NAMALWA (cell line): ENCODE data around the gene AKAP13.

Experiments
- DNase-seq: peaks from one replicate; pipeline ENCODE4 v3.0.0-alpha.2; 2015; ENCODE audit warnings: low spot score

Gene AKAP13

DNA sequence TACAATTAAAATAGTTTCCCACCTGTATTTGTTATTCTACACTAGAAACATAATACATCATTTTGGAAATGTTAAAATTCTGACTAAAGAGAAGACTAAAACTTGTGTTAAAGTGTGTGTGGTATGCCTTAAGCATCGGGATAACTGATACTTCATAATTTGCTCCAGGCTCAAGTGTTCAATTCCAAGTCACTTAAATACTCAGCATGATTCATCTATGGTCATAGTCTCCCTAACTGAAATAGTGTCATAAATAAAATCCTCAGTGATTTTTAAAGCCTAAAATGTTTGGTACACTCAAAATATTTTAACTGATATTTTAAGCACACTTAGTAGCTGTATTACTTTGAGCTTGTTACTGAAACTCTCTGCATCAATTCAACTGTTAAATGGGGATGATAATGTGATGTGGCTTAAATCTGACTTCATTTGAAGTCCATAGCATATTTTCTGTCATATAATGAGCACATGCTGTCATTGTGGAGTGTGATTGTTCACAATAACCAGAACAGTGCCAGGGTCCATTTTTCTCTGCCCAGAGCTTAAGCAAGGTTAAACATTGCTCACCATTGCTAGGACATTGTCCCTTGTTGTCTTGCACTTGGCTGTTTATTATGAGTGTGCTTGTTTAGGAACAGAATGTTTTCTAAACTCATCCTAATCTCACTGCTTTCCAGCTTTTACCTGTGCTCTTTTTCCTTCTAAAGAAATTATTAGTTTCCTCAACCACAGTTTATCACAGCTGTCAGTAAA, 292.1 kb downstream of the AKAP13 start:
- DNase-seq: no peak

DNA sequence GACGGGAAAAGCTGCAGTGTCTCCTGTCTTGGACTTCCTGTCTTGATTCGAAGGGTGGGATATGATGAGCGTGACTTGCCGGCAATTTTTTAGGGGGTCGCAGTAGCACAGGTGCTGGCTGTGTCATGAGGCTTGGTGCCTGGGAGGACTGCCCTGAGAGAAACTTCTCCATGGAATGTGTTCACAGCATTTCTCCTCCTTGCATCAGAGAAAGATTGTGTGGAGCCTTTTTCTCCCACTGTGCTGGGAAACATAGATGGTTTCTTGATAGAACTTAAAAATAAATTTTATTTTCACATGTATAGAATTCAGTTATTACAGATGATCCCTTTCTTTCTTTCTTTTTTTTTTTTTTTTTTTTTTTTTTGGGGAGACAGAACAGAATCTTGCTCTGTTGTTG, 292.9 kb downstream of the AKAP13 start:
- DNase-seq: no peak

DNA sequence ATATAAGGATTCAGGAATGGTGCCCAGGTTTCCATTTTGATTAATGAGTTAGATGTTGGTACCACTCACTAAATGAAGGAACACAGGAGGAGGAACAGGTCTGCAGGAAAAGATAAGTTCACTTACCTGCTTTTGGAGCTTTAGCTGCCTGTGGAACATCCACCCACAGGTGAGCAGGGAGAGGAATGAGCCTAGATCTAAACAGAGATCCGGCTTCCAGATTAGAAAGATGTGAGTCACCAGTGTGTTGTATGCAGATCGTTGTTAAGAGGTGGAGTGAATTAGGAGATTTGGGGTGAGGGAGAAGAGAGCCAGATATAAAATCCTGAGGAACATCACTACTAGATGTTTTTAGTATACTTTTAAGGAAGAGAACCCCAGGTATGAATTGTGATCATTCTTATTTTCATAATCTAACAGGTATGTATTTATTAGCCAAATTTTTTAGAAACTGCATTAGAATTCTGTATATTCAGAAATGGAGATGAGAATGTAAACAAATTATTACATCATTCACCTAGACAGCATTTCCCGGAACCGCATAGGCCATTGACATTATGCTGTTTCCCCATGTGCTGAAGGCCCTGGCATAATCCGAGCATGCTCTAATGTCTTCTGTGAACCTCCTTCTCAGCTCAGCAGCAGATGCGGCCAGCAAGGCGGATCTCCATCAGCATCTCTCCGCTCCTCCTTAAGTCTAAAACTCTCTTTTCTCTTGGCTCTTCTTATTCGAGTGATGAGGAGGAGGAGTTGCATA, 296.1 kb downstream of the AKAP13 start:
- DNase-seq: no peak

DNA sequence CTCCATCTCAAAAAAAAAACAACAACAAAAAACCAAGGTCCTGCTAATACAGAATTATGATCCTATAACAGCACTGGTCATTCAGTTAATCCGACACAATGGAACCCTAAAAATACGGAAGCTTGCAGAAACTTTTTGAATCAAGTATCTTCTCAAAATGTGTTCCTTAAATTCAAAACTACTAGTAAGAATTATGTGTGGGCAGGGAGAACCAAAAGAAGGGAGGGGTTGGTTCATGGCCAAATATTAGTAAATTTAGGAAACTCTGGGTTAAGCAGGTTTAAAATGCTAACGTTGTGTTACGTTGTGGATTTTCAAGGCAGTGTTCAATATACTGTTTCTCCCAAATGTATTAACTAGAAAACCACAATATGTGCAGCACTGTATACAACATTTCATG, 298.8 kb downstream of the AKAP13 start:
- no peak for DNase-seq

DNA sequence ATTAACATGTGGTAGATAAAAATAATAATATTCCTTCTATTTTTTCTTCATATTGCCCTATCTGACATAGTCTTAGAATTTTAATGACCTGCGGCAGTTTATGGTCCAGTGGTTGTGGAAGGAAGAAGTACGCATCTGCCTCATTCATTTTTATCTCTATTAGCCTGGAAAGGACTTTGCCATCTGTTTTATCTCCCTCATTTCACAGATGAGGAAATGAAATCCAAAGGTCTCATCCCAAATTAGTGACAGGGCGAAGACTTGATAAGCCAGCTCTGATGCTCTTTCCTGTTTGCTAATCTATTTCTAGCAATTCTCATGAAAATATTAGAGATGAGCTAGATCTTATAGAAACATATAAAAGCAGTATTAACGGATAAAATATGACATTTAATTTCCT, 301.0 kb downstream of the AKAP13 start:
- no peak for DNase-seq

DNA sequence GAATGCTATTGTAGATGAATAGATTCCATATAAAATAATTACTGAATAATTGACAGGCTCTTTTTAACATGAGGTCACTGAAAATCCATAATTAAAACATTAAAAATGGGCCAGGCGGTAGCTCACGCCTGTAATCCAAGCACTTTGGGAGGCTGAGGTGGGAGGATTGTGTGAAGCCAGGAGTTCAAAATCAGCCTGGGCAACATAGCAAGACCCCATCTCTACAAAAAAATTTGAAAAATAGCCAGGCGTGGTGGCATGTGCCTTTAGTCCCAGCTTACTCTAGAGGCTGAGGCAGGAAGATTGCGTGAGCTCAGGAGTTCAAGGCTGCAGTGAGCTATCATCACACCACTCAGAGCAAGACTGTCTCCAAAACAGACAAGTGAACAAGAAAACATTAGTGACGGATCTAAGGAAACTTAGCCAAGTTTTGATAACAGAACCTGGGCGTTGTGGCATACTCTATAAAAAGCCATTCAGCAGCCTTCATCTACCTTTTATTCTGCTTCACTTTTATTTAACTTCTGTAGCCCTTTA, 303.8 kb downstream of the AKAP13 start:
- DNase-seq: no peak

DNA sequence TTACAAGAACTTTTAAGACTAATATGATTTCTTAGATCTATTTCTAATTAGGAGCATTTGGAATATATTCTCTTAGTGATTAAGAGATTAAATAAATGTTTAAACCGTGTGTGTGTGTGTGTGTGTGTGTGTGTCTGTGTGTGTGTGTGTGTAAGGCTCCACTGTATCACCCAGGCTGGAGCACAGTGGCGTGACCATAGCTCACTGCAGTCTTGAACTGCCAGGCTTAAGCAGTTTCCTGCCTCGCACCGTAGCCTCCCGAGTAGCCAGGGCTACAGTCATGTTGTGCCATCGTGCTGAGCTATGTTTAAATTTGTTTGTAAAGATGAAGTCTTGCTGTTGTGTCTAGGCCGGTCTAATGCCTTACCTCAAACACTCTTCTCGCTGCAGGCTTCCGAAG, 305.0 kb downstream of the AKAP13 start:
- no peak for DNase-seq

DNA sequence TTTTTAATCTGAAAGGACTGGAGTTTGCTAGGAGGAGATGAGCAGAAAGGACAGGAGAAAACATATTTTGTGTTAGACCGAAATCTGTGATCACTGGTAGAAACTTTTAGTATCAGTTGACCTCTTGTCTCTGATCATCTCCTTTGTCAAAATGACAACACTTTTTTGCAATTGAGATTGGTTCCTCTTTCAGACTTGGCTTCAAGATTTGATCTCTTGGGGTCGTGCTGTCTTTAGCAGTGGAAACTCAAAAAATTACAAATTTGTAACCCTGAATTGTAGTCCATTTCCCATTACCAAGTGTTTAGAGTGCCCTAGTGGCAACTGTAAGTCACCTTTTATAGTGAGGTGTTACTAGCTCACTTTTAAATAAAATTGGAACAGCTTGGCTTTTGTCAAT, 306.9 kb downstream of the AKAP13 start:
- peak; percentile 35 for DNase-seq

DNA sequence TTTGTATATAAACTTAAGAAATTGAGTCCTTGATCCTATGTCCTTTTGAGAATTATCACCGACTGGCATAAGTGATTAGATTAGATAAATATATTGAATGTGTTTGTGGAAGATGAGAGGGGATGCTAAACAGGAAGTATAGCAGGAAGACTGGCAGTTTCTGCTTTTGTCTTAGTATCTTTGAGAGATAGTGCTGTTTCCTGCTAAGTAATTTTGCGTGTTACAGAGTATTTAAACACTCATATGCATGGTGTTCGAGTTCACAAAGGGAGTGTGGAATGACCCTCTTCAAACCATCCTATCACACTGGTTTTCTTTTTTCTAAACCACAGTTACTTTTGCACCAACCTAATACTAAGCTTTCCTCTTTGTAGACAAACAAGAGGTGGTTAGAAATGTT, 308.3 kb downstream of the AKAP13 start:
- peak; percentile 45 for DNase-seq

DNA sequence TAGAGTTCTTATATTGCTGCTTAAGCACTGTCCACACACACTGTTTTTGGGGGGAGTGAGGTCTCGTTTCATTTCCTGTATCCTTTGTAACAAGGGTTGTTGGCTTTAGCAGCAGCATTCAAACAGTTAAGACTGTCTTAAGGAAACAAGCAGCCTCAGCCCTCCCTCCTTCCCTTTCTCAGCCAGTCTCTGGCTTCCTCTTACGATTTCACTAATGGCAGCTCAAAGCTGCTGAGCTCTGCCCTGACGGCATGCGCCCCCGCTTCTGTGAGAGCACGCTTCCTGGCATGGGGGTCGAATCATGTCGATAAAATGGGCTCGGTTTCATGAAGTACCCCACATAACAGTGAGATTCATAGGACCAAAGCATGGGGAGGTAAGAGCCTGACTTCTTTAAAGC, 309.3 kb downstream of the AKAP13 start:
- DNase-seq: peak; percentile 89

DNA sequence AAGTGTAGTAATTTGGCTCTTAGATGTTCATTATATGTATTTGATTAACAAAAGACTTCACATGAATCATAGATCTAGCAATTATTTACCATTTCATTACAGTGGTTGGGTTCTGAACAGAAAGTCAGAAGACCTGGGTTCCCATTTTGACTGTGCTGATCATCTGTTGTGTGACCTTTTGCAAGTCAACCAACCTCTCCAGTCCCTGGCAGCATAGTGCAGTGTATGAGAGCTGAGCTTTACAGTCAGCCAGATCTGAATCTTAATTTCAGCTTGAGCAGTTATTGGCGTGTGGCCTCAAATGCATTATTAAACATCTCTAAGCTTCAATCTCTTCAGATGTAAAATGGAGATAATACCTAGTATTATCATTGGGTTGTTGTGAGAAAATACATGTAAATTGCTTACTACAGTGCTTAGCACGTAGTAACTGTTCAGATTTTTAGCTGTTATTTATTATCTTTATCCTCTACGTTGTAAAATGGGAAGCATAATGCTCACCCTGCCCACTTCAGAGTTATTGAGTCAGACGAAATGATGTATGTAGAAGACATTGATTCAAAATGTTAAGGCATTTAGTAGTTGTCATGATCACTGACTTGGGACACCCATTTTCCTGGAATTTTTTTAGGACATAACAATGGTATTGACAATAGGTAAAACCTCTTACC, 310.3 kb downstream of the AKAP13 start:
- peak; percentile 64 for DNase-seq

DNA sequence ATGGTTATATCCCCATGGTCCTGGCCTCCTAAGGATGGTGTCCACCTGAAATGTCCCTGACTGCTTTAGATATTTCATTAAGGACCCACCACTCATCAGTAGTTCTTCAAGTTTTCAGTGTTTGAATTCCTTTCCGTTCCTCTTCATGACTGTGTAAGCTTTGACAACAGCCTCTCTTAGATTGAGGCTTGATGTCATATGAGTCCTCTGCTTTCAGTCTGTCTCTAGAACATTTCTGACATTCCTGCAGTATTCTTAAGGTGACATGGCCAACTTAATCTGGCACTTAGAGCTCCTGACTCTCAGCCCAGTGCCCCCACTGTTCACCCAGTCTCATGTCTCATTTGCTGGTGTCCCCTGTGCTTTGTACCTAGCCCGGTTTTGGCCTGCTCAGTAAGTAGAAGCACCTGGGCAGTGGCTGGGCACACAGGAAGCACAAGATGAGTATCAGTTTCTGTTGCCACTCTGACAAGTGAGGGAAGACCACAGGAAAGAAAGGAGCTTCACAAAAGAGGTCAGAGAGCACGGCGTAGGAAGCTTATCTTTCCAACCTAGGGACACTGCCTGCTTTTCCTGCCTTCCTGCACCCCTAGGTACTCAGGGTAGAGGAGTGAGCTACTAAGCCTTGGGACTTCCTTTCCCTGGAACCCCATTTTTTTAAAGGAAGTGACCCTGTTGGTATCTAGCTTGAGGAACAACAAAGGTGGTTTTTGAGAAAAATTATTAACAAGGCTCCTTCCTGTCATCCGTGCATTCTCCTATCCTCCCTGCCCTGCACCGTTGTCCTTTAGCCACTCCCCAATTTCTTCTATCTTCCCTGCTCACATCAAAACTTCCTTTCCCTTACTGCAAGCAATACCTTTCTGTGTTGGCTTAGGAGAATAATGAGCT, 311.2 kb downstream of the AKAP13 start:
- DNase-seq: peak; percentile 57

DNA sequence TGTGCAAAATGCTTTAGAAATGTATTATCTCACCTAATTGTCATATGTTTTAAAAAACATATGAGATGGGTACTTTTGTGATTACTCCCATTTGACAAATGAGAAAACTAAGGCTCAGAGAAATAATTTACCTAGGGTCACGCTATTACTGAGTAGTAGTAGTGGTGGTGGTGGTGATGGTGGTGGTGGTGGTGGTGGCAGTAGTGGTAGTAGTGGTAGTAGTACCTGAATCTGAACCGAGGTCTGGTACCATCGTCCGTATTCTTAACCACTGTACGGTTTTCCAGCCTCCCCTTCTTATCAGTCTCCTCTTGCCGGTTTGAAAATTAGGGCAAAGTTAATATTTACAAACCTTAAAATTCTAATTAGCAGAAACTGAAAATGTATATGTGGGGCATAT, 311.9 kb downstream of the AKAP13 start:
- no peak for DNase-seq

DNA sequence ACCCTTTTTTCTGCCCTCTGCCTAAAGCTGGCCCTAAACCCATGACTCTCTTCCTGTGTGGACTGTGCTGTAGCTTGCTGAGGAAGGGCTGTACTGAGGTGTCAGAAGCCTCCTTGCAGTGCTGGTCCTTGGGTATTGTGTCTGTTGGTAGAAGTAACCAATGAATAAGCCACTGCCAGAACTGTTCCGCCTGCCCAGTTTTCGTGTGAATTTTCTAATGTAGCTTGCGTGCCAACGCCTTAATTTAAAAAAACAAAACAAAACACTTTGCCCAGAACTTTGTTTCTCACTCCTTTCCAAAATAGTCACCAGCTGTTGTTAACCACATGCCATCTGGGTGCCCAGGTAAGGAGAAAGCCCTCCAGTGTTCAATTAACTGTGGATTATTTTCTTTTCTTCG, 312.5 kb downstream of the AKAP13 start:
- peak; percentile 58 for DNase-seq

DNA sequence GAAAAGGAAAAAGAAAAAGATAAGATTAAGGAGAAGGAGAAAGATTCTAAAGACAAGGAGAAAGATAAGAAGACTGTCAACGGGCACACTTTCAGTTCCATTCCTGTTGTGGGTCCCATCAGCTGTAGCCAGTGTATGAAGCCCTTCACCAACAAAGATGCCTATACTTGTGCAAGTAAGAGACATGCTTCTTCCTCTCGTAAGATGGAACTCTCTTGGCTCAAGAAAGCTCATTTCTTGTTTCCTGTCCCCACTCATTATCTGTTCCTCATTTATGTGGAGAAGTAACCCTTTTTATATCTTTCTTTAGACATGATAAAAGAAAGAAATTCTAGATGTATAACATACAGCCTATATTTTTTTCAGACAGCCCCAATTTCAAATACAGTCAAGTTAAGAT, 312.9 kb downstream of the AKAP13 start:
- peak; percentile 34 for DNase-seq

DNA sequence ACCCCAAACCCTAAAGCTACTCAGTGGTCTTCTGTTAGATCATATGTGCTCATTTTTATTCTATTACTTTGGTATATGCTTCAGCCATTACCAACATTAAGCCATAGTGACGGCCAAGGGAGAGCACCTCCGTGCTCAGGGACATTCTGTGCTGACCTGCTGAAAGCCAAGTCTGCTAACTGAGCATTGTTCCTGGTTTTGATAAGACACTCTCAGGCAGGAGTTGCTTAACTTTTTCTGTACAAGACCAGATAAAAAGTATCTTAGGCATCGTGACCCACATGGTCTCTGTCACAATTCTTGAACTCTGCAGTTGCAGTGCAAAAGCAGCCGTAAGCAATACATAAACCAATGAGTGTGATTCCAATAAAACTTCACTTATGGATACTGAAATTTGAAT, 313.7 kb downstream of the AKAP13 start:
- no peak for DNase-seq

DNA sequence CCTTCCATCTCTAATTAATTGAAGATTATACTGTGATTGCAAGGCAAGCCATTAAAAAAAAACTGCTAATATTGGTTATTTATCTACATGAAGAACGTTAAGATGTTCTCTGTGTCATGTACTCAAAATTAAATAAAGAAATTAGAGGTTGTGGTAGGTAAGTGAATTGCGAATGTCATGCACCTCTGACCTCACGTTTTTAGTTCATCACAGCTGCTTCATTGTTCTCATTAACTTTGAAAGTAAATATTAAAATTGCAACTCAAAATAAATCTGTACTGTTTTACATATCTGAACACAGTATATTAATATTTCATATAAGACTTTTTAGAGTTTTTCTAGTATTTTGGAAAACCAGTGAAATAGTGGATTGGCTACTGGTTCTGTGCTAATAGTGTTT, 320.4 kb downstream of the AKAP13 start:
- peak; percentile 36 for DNase-seq

DNA sequence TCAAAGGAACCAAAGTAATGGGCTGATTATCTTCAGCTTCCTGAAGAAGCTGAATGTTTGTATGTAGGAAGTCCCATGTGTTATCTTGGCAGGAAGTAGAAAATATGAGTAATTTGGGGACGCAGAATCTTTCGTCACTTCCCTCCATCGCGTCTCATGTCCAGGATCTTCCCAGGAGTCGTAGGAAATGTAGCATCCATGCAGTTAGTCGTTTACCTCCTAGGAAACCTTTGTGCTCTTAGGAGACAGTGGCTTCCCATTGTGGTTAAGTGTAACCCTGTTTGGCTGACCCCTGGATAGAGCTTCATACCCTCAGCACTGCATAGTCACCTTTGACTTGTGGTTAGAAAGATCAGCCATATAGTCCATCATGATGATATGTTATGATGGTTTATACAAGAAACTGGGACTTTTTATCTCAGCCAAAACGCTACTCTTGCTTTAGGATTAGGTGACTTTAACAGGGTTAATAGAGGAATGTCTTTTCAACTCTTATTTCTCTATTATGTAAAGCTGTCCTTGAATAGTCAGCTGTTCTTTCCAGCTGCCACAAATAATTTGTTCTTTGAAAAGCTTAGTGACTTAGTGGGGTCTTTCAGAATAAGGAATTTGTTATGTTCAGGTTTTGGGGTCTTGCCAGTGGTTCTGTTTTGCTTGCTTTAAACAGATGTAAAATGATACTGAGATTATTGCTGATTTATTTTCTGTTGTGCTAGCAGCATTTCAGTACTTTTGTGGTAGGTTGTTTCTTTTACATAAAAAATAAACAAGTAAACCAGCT, 322.1 kb downstream of the AKAP13 start:
- DNase-seq: peak; percentile 41

DNA sequence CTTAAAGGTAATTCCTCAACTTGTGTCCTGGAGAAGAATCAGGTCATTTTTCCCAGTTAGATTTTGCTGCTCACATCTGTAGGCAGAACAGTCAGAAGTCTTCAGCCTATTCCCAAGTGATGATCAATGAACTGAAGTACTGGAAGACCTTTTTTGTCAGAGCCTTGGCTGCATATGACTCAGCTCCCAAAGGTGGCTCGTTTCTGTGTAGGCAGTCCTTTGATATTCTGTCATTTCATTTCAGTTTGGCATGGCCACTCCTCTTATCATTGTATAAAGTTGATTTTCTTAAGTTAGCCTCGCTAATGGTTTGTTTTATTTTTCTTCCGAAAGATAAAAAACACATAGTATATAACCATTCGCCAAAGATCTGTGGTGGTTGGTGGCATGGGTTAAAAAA, 323.7 kb downstream of the AKAP13 start:
- peak; percentile 17 for DNase-seq

DNA sequence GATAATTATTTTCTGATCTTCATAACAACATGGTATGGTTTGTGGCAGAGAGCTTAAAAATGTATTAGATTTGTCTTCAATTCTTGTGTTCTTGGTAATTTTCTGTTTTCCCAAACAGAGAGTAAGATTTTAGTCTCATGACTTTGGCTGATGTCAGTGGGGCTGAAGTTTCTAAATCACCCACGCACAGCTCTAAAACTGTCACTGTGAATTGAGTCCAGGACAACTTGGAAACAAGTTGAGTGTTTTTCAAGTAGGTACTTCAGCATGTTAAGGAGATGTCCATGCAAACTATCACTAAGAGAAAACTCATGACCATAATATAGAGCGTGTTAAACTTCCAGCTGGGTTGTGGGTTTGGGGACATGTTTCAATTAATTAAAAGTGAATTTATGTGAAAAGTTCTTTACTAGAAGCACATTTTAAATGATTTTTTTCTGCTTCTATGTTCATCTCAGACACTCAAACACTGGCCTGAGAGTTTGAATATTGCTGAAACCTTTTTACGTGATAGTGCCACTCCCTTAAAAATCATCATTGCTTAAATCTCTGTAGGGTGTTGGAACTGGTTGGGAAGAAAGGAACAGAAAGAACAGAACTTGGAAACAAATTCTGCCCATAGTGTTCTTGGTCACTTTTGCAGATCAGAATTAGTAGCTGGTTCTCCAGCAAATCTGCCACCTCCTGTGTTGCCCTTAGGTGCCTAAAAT, 324.5 kb downstream of the AKAP13 start:
- DNase-seq: no peak
